ENCODE data around the gene NDFIP1. TPM values are rescaled to one million over a fixed set of nuclear protein-coding genes. Genes with fewer than 3 reads are reported as not detected.

The NDFIP1 gene
- total and polyA plus RNA-seq, 10 of the 15 experiments (the other 5 are each of a cell fraction or from before 2014, with no cell fraction given): 0.08 to 2.7 (median 0.92) TPM

DNA sequence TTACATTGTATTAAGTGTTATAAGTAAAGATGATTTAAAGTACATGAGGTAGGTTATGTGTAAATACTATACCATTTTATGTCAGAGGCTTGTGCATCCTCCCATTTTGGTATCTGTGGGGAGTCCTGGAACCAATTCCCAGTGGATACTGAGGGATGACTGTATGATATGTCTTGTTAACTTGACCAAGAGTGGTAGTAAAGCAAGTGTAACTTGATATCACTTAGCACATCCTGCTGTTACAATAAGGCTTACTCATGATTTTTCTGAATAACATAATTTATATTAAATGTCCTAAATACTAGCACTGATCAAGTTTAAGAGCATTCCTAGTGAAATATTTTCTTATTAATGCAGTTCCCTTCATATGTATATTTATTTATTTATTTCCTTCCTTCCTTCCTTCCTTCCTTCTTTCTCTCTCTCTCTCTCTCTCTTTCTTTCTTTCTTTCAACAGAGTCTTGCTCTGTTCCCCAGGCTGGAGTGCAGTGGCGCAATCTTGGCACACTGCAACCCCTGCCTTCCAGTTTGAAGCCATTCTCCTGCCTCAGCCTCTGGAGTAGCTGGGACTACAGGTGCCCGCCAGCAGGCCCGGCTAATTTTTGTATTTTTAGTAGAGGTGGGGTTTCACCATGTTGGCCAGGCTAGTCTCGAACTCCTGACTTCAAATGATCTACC, 7.5 kb downstream of the NDFIP1 start:
- H3K27me3 ChIP-seq (replicated peaks in 1 of 2; ENCODE audit: control insufficient read depth in 2 of 2, insufficient read depth in 2 of 2, low read length in 1 of 2): no peaks in the 10 kb centered on the region; a peak in 1 of 4 replicates
- no TSS peak for BruUV-seq (replicated peaks)
- no peak overlapping the region for H3K4me3 ChIP-seq
- no peaks in the 10 kb centered on the region for H3K9me3 ChIP-seq (replicated peaks; ENCODE audit: control insufficient read depth, insufficient read depth, low read length)
- in situ Hi-C loops (cut with MboI): no loop called here
- ATAC-seq (no peak), DNase-seq (ENCODE audit: low read depth, low spot score) (no peak), FAIRE-seq (no peak)
- ChIA-PET CTCF (no interaction called here), RAD21 (ENCODE audit: unreplicated experiment) (no interaction called here), SMC1A (ENCODE audit: uncharacterized antibody, unreplicated experiment) (interaction anchor here (1.0 kb wide), 1 partner anchor 301 kb away, joined by 3 read pairs; no protein-coding TSS in a partner anchor), POLR2A (no interaction called here)
- no peak overlapping the region for H3K4me2 ChIP-seq (ENCODE audit: control insufficient read depth, insufficient read depth)
- no peaks in the 10 kb centered on the region for H3K79me2 ChIP-seq (ENCODE audit: control insufficient read depth, insufficient read depth, low read length)
- H3K9ac ChIP-seq (ENCODE audit: control insufficient read depth, insufficient read depth, low read length): no peak overlapping the region
- TF ChIP-seq HDAC6 (IDR thresholded peaks at IDR 0.05; ENCODE audit: unreplicated experiment): no peak
- TF ChIP-seq SUZ12 (IDR thresholded peaks at IDR 0.05; ENCODE audit: unreplicated experiment): no peak
- TF ChIP-seq CHD4 (IDR thresholded peaks at IDR 0.05): no peak
- TF ChIP-seq NR2C1 (IDR thresholded peaks at IDR 0.05): no peak
- intact Hi-C loops (cut with micrococcal nuclease; ENCODE audit: unreplicated experiment): no loop called here
- no peak overlapping the region for H2AFZ ChIP-seq (ENCODE audit: control insufficient read depth, low read depth, low read length)
- no peak overlapping the region for H3K27ac ChIP-seq (ENCODE audit: control insufficient read depth, insufficient read depth)
- H3K36me3 ChIP-seq (ENCODE audit: control insufficient read depth in 2 of 2, insufficient read depth in 2 of 2, low read length in 1 of 2): no peaks in the 10 kb centered on the region
- H4K20me1 ChIP-seq (ENCODE audit: control insufficient read depth, insufficient read depth): no peaks in the 10 kb centered on the region
- no peaks in the 10 kb centered on the region for H3K4me1 ChIP-seq (ENCODE audit: control insufficient read depth, insufficient read depth, low read length)
- WGBS (ENCODE audit: insufficient coverage, insufficient replicate concordance, low lambda C conversion rate, missing lambda C conversion rate): 81% methylated on average over 4 of the region's 4 CpGs

DNA sequence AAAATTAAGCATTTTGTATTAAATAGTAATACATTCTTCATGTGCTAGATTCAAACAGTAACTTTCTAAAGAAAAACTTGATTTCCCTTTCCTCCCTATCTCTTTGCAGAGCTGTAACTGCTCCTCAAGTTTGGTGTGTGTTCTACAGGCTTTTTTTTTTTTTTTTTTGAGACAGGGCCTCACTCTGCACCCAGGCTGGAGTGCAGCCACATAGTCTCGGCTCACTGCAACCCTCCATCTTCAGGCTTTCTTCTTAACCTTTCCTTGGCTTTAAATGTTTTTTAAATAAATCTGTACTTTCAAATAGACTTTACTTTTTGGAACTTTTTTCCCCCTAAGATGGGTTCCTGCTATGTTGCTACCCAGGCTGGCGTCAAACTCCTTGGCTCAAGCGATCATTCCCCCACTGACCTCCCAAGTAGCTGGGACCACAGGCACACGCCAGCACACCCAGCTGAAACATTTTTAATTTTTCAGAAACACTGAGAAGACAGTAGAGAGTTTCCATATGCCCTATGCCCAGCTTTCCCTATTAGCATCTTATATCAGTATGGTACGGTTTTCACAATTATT, 9.1 kb downstream of the NDFIP1 start:
- SMC1A ChIA-PET (ENCODE audit: uncharacterized antibody, unreplicated experiment): no interaction called here
- H3K79me2 ChIP-seq (ENCODE audit: control insufficient read depth, insufficient read depth, low read length): no peaks in the 10 kb centered on the region
- H3K27me3 ChIP-seq (replicated peaks in 1 of 2; ENCODE audit: control insufficient read depth in 2 of 2, insufficient read depth in 2 of 2, low read length in 1 of 2): no peaks in the 10 kb centered on the region; a peak in 1 of 4 replicates
- no peaks in the 10 kb centered on the region for H3K4me1 ChIP-seq (ENCODE audit: control insufficient read depth, insufficient read depth, low read length)
- DNase-seq (ENCODE audit: low read depth, low spot score) (no peak), FAIRE-seq (no peak), ATAC-seq (no peak)
- TF ChIP-seq HCFC1 (IDR thresholded peaks at IDR 0.05; ENCODE audit: low read length) (no peak), POLR2A (IDR thresholded peaks at IDR 0.05; ENCODE audit: low read depth, low read length) (no peak), PAX8 (IDR thresholded peaks at IDR 0.05) (no peak)
- TF ChIP-seq, protein P1, sequence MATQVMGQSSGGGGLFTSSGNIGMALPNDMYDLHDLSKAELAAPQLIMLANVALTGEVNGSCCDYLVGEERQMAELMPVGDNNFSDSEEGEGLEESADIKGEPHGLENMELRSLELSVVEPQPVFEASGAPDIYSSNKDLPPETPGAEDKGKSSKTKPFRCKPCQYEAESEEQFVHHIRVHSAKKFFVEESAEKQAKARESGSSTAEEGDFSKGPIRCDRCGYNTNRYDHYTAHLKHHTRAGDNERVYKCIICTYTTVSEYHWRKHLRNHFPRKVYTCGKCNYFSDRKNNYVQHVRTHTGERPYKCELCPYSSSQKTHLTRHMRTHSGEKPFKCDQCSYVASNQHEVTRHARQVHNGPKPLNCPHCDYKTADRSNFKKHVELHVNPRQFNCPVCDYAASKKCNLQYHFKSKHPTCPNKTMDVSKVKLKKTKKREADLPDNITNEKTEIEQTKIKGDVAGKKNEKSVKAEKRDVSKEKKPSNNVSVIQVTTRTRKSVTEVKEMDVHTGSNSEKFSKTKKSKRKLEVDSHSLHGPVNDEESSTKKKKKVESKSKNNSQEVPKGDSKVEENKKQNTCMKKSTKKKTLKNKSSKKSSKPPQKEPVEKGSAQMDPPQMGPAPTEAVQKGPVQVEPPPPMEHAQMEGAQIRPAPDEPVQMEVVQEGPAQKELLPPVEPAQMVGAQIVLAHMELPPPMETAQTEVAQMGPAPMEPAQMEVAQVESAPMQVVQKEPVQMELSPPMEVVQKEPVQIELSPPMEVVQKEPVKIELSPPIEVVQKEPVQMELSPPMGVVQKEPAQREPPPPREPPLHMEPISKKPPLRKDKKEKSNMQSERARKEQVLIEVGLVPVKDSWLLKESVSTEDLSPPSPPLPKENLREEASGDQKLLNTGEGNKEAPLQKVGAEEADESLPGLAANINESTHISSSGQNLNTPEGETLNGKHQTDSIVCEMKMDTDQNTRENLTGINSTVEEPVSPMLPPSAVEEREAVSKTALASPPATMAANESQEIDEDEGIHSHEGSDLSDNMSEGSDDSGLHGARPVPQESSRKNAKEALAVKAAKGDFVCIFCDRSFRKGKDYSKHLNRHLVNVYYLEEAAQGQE (IDR thresholded peaks at IDR 0.05; ENCODE audit: low read depth, low read length): no peak
- TF ChIP-seq, protein P2, sequence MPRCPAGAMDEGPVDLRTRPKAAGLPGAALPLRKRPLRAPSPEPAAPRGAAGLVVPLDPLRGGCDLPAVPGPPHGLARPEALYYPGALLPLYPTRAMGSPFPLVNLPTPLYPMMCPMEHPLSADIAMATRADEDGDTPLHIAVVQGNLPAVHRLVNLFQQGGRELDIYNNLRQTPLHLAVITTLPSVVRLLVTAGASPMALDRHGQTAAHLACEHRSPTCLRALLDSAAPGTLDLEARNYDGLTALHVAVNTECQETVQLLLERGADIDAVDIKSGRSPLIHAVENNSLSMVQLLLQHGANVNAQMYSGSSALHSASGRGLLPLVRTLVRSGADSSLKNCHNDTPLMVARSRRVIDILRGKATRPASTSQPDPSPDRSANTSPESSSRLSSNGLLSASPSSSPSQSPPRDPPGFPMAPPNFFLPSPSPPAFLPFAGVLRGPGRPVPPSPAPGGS (IDR thresholded peaks at IDR 0.05; ENCODE audit: borderline replicate concordance, insufficient read depth, low read depth, low read length, poor library complexity, severe bottlenecking): no peak
- CTCF ChIA-PET: no interaction called here
- POLR2A ChIA-PET: interaction anchor here (0.6 kb wide), 1 partner anchor 141 kb away, joined by 5 read pairs; no protein-coding TSS in a partner anchor
- no peaks in the 10 kb centered on the region for H3K36me3 ChIP-seq (ENCODE audit: control insufficient read depth in 2 of 2, insufficient read depth in 2 of 2, low read length in 1 of 2)
- H4K20me1 ChIP-seq (ENCODE audit: control insufficient read depth, insufficient read depth): no peaks in the 10 kb centered on the region
- no peak overlapping the region for H3K4me2 ChIP-seq (ENCODE audit: control insufficient read depth, insufficient read depth)
- H3K9me3 ChIP-seq (replicated peaks; ENCODE audit: control insufficient read depth, insufficient read depth, low read length): no peaks in the 10 kb centered on the region
- no peak overlapping the region for H3K9ac ChIP-seq (ENCODE audit: control insufficient read depth, insufficient read depth, low read length)
- H3K27ac ChIP-seq (ENCODE audit: control insufficient read depth, insufficient read depth): no peak overlapping the region
- BruUV-seq (replicated peaks): no TSS peak
- in situ Hi-C loops (cut with MboI): no loop called here
- RAD21 ChIA-PET (ENCODE audit: unreplicated experiment): no interaction called here
- H3K4me3 ChIP-seq: no peak overlapping the region
- H2AFZ ChIP-seq (ENCODE audit: control insufficient read depth, low read depth, low read length): no peak overlapping the region
- intact Hi-C loops (cut with micrococcal nuclease; ENCODE audit: unreplicated experiment): no loop called here
- 64% methylated on average over 5 of the region's 5 CpGs for WGBS (ENCODE audit: insufficient coverage, insufficient replicate concordance, low lambda C conversion rate, missing lambda C conversion rate)

Data from GM12878 (cell line).